ENCODE measurements around the gene CDK14.

DNA sequence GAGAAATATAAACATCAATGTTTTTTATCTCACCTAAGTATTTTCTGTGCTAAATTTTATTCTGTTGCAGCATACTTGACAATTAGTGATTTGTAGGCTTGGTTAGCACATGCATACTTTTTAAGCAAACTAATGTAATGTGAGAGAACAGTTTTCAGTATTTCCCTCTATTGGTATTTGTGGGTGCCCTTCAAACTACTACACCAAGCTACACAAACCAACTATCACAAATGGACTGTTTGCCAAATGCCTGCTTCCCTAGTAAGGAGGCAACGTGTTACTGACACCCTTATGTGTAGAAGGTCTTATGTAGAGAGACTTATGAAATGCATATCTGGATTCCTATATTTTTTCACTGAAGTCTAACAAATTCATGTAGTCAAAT is 569.7 kb downstream of the CDK14 start:
- TF ChIP-seq, protein P1, sequence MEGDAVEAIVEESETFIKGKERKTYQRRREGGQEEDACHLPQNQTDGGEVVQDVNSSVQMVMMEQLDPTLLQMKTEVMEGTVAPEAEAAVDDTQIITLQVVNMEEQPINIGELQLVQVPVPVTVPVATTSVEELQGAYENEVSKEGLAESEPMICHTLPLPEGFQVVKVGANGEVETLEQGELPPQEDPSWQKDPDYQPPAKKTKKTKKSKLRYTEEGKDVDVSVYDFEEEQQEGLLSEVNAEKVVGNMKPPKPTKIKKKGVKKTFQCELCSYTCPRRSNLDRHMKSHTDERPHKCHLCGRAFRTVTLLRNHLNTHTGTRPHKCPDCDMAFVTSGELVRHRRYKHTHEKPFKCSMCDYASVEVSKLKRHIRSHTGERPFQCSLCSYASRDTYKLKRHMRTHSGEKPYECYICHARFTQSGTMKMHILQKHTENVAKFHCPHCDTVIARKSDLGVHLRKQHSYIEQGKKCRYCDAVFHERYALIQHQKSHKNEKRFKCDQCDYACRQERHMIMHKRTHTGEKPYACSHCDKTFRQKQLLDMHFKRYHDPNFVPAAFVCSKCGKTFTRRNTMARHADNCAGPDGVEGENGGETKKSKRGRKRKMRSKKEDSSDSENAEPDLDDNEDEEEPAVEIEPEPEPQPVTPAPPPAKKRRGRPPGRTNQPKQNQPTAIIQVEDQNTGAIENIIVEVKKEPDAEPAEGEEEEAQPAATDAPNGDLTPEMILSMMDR (IDR thresholded peaks at IDR 0.05; ENCODE audit: low read depth, low read length), result no peak
- no peak for TF ChIP-seq EZH2phosphoT487 (IDR thresholded peaks at IDR 0.05; ENCODE audit: low read depth)

Data from OCI-LY3 (cell line).